Measurements from ENCODE around the gene NOXA1.
"Not testable (repeated sequence)": the region's sequence is repeated elsewhere in the genome, so short reads cannot be mapped to it uniquely, and the experiment has no call there.

Gene NOXA1

DNA sequence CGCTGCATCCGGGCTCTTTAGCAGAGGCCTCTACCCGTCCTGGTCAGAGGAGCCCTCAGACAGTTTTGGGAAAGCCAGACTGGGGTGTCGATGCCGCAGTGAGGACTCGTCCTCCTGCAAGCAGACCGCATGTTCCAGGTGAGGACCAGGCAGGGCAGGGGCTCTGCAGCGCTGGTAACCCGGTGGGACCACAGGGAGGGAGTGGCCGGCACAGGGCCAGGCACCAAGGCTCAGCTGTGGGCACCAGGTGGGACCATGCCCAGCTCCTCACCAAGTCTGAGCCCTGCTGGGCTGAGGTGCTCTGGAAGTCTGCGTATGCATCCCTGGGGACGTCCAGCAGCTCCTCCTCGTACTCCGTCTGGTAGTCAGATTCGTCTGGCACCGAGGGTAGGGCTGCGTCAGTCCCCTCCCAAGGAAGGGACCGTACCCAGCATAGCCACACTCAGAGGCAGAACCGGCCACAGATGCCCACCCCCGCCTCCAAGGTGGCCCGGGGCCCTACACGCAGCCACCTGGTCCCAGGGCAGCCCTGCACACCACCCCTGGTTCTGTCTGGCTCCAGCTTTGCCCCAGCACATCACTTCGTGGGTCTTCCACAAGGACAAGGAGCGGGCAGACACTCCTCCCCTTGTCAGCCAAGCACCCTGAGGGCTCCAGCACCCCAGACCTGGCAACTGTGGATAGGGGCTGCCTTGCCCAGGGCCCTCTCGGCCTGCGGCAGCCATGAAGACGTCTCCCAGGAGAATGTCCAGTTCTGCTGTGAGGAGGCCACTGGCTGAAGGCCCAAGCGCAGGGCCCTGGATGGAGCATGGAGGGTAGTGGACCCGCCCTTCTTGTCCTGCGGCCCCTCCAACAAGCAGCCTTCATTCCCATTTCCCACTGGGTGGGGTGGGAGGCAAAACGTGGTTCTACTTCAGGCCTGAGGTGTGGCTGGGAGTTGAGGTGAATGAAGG, 37.4 kb downstream of the NOXA1 start:
- no peak overlapping the region for H3K4me3 ChIP-seq (ENCODE audit: low read length)
- DNase-seq (ENCODE audit: low read depth, low spot score), result no peak

DNA sequence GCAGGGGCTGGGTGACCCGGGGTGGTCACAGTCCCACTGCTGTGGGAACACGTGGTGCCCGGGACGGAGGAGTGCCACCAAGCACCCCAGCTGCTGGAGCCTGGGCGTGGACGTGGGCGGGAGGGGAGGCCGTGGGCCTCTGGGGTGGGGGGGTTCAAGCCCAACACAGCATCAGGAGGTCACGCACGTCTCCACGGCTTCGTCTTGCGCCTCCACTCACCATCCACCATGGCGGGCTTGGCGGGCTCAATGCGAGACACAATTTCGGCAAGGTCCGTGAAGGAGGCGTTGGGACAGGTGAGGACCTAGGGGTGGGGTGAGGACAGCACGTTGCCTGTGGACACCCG, 38.1 kb downstream of the NOXA1 start:
- no peak overlapping the region for H3K4me3 ChIP-seq (ENCODE audit: low read length)
- no peak for DNase-seq (ENCODE audit: low read depth, low spot score)

DNA sequence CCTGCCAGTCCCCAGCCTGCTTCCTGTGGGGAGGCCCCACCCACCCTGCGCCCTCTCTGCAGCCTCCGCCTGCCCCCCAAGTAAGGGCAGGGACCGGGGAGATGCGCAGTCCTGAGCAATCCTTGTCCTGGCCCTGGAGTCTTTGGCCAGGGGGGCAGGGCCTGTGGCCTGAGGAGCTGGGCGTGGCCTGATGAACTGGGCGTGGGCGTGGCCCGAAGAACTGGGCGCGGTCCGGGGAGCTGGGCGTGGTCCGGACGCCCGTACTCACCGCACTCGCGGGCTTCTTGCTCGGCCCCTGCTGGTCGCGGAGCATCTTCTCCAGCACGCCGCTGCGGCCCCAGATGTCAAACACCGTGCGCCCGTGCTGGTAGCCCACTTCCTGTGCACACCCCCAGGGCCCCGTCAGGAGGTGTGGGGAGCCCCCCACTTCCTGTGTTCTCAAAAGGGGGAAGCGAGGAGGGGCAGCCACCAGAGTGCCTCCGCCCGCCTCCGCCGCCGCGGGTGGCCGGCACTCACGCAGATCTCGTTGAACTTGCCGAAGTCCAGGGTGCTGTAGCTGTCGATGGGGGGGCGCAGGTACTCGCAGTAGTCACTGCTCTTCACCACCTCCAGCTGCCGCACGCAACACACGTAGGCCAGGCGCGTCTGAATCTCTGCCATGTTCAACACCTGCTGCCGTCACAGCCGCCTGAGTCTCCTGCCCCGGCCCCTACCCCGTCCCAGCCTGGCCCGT, 38.6 kb downstream of the NOXA1 start:
- peak overlapping the region; percentile 38 for H3K4me3 ChIP-seq (ENCODE audit: low read length)
- DNase-seq (ENCODE audit: low read depth, low spot score), result peak; percentile 86

DNA sequence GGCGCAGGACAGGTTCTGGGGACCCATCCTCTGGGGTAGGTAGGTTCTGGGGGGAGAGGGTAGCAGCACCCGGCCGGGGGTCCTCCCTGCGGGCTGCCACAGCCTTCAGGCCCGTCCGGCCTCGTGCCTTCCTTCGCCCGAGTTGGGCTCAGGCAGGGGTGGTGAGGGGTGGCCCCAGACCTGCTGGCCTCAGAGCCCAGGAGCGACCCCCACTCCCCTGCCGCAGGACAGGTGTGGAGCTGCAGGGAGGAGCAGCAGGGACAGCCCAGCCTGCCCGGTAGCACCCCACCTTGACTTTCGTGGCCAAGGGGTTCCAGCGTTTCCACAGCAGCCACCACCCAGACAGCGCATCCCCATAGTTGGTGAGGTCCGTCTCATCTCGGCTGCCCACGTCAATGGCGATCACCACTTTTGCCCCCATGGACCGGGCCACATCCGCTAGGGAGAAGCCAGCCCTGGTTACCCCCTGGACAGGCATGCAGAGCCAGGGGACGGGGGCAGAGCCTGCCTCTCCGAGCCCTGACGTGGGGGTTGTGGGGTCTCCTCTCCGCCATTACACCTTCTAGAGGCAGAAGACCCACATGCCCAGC, 39.3 kb downstream of the NOXA1 start:
- peak overlapping the region; percentile 38 for H3K4me3 ChIP-seq (ENCODE audit: low read length)
- no peak for DNase-seq (ENCODE audit: low read depth, low spot score)

DNA sequence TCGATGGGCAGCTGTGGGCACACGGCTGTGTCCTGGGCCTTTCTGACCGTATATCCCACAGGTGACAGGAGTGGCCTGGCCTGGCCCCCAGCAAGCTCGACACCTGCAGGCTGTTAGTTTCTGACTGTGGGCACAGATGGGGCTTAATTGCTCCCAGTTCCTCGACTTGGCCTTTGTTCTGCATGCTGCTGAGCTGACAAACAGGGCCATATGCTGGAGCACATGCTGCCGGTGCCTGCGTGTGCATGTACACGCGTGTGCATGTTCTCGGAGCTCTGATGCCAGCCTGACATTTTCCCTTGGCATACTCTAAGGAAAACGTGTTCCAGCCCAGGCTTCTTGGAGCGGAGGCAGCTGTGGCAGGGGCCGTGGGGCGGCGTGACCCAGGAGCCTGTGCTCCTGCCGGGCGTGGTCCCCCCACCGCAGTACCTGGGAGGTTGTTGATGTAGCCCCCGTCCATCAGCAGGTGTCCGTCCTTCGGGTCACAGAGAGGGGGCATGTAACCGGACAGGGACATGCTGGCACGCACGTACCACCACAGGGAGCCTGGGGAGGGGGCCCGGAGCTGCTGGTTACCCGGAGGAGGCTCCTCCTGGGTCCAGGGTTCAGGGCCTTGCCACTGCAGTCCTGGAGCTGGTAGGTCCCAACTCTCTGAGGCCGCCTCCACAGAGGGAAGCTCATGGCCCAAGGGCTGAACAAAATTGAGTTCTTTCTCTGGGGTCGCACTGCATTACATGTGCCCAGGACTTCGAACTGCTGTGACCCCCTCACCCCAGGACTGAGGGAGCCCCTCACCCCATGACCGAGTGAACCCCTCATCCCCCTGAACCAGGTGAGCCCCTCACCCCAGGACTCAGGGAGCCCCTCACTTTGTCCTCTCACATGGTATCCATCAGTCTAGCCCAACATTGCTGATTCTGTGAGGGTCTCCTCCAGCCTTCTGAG, 40.1 kb downstream of the NOXA1 start:
- H3K4me3 ChIP-seq (ENCODE audit: low read length), result no peak overlapping the region
- DNase-seq (ENCODE audit: low read depth, low spot score), result peak; percentile 18

DNA sequence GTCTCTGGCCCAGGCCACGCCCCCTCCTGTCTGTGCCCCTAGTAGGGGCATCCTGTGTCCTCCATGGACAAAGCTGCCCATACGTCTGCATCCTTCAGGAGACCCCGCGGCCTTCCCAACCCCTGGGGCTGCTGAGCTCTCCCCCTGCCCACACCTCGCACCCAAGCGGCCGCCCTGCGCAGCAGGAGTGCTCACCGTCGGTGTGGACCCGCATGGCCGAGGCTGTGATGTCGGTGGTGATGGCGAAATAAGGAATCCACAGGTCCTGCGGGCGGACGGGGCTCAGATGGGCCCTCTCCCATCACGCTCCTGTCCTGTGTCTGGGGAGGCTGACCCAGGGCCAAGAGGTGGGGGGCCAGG, 40.7 kb downstream of the NOXA1 start:
- no peak for DNase-seq (ENCODE audit: low read depth, low spot score)
- no peak overlapping the region for H3K4me3 ChIP-seq (ENCODE audit: low read length)

DNA sequence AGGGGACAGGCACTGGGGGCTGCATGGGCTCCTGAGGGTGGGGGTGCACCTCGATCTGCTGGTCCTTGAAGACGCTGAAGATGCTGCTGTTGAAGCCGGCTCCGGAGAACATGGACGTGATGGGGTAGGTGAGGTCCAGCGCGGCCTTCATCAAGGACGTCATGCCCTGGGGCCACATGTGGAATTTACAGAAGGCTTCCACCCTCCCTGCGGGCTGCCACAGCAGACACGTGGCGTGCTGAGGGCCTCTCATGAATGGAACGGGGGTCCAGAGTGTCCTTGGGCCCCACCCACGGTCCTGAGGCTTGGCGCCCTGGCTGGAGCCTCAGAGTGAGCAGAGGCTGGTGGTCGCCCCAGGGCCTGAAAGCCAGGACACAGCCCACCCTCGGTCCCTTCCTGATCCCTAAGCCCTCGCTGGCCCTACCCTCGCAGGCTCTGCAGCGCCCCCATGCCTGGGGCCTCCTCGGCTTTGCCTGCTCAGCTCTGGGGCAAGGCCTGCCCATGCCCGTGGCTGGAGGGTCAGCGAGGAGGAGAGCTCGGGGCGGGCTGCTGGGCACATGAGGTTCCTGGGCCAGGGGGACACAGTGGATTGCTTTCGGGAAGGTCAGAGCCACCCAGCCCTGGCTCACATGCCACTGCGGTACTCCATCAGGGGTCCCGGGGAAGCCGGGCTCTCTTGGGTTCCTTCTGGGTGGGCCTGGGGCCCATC, 41.3 kb downstream of the NOXA1 start:
- DNase-seq (ENCODE audit: low read depth, low spot score), result no peak
- no peak overlapping the region for H3K4me3 ChIP-seq (ENCODE audit: low read length)

DNA sequence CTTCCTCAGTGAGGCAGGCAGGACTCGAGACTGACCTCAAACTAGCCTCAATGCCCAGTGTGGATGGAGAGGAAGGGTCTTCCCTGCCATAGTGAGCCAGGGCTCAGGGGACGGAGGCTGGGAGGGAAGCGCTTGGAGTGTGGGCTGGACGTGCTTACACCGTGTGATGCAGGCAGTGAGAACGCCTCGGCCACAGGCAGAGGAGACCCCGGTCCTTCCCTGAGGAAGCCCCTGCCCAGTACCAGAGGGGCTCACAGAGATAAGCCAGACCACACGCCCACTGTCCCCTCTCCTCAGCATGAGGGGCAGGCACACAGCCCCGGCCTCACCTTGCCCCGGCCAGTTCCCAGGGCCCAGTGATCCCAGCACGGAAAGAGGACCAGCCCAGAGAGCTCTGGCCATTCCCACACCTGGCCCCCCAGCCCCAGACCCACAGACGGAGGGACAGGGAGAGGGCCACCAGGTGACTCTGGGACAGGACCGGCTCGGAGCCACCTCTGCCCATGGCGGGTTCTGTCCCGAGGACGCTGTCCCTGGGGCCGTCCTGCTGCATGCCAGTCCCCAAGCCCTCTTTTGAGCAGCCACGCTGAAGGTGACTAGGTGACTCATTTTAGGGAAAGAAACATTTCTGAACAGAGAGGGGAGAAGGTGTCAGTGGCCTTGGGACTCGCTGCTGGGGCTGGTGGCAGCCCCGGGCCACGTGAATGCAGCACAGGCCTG, 42.0 kb downstream of the NOXA1 start:
- H3K4me3 ChIP-seq (ENCODE audit: low read length), result no peak overlapping the region
- no peak for DNase-seq (ENCODE audit: low read depth, low spot score)

DNA sequence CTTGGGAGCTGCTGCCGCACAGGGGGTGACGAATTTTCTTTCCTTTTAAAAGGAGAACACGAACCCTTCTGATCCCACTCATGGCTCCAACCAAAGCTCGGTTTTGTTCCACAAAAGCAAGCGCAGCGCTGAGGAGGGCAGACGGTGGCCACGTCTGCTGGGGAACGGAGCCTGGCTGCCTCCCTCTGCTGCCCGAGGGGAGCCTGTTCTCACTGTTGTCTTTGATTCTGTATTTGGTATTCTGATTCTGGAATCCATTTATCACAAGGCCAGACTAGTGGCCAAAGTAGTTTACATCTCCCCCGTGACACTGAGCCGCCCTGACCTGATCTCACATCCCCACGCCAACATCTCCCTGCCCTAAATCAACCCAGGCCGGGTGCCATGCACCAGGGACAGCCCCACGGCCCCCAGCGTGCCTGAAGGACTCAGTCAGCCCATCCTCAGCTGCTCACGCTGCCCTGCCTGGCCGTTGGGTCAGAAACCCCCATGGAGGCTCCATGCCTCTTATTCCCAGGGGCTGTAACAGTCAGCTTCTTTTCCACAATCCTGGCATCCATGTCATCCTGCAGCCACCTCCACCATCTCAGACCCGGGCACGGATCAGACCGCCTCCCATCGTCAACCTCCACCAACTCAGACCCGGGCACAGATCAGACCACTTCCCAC, 42.7 kb downstream of the NOXA1 start:
- H3K4me3 ChIP-seq (ENCODE audit: low read length), result no peak overlapping the region
- no peak for DNase-seq (ENCODE audit: low read depth, low spot score)

DNA sequence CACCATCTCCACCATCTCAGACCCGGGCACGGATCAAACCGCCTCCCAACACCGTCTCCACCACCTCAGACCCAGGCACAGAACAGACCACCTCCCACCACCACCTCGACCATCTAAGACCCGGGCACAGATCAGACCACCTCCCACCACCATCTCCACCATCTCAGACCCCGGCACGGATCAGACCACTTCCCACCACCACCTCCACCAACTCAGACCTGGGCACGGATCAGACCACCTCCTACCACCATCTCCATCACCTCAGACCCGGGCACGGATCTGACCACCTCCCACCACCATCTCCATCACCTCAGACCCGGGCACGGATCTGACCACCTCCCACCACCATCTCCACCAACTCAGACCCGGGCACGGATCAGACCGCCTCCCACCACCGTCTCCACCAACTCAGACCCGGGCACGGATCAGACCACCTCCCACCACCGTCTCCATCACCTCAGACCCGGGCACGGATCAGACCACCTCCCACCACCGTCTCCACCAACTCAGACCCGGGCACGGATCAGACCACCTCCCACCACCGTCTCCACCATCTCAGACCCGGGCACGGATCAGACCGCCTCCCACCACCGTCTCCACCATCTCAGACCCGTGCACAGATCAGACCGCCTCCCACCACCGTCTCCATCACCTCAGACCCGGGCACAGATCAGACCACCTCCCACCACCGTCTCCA, 43.3 kb downstream of the NOXA1 start:
- DNase-seq (ENCODE audit: low read depth, low spot score); H3K4me3 ChIP-seq (ENCODE audit: low read length): not testable (repeated sequence)

DNA sequence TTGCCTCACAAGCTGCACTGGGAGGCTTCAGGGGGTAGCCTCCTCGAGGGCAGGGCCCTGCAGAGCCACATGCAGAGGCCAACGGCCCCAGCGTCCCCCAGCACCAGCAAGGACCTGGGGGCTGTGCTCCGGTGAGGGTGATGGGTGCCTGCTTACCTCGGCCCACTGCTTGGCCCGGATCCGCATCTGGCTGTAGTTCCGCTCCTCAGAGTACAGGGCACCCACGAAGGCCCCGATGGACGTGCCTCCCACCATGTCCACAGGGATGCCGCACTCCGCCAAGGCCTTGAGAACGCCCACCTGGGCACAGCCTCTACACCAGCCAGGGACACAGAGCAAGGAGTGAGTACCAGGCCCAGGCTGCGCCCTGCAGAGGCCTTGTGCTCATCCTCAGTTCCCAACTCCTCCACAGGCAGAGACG, 44.0 kb downstream of the NOXA1 start:
- no peak overlapping the region for H3K4me3 ChIP-seq (ENCODE audit: low read length)
- DNase-seq (ENCODE audit: low read depth, low spot score), result no peak

DNA sequence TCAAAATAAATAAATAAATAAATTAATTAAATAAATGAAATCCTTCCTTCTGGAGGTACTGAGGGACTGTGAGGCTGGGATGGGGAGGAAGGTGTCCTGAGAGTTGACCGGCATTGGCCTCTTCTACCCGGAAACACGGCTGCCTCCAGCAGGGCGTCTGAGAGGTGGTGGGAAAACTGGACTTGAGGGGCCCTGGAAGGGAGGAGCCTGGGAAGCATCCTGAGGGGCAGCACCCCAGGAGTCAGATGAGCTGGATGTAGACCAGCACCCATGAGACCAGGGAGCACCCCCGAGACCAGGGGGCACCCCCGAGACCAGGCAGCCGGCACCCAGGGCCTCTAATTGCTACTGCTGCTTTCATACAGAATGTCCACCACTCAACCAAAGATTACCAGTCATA, 44.7 kb downstream of the NOXA1 start:
- no peak overlapping the region for H3K4me3 ChIP-seq (ENCODE audit: low read length)
- no peak for DNase-seq (ENCODE audit: low read depth, low spot score)

DNA sequence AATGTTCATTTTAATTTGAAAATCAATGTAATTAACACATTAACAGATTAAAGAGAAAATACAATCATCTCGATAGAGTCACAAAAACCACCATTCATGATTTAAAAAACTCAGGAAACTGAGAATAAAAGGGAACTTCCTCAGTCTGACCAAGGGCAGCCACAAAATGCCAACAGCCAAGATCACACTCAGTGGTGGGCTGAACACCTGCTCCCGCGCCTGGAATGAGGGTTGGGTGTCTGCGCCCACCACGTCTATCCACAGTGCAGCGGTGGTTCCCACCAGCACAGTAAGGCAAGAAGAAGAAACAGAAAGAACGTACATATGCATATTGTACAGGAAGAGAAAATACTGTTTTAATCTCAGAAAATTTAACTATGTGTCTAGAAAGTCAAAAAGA, 47.6 kb downstream of the NOXA1 start:
- H3K4me3 ChIP-seq (ENCODE audit: low read length), result no peak overlapping the region
- DNase-seq (ENCODE audit: low read depth, low spot score), result peak; percentile 47

DNA sequence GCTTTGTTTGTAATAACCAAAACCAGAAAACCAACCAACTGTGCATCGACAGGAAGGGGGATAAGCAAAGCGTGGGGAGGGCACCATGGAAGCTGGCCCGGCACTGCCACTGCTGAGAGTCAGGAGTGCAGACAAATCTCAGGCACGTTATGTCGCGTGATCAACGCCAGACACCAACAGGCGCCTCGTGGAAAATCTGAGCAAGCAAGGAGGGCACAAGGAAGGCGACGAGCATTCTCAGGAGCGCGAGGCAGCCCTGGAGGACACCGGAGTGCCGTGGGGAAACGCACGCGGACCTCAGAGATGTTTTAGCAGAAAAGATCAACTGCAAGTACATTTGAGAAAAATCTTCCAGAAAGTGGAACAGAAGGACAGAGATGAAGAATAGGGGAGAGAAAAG, 51.1 kb downstream of the NOXA1 start:
- no peak for DNase-seq (ENCODE audit: low read depth, low spot score)
- no peak overlapping the region for H3K4me3 ChIP-seq (ENCODE audit: low read length)

DNA sequence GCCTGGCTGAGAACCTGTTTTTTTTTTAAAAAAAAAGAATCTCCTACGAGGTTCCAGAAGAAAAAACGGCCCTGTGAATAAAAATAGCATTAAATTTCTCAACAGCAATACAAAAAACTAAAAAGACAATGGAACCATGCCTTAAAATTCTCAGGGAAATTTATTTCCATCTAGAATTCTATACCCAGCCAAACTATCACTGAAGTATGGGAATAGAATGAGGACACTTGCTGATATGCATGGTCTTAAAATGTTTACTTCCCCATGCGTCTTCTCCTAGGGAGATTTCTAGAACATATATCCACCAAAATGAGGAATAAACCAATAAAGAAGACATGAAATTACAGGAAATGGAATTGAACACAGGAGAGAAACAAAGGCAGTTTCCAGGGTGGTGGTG, 52.5 kb downstream of the NOXA1 start:
- H3K4me3 ChIP-seq (ENCODE audit: low read length), result no peak overlapping the region
- no peak for DNase-seq (ENCODE audit: low read depth, low spot score)

DNA sequence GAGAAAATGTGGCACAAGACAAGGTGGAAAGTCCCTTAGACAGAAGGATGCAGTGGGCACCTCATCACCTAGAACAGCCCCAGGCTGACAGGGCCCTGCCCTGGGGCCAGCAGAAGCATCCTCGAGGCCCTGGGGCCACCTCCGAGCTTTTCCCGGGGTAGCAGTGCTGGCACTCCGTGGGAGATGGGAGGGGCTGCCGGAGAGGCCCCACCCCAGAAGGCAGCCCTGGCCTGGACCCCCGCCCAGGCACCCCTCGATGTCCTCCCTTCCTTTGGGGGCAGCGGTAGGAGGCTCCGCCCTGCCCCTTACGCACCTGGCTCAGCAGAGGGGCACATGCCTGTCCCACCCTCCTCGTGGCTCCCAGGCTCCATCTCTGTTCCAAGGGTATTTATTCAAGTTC, 53.7 kb downstream of the NOXA1 start:
- no peak for DNase-seq (ENCODE audit: low read depth, low spot score)
- H3K4me3 ChIP-seq (ENCODE audit: low read length), result no peak overlapping the region

Data from Jurkat, Clone E6-1 (cell line).